HG03025 (cell line): ENCODE results near the gene EXOC4.
"Not testable (repeated sequence)": the region's sequence is repeated elsewhere in the genome, so short reads cannot be mapped to it uniquely, and the experiment has no call there.

Experiments
- ATAC-seq: cut with Tn5 transposase; IDR thresholded peaks from one replicate; pipeline ENCODE4 v1.9.1; 2021; ENCODE audit warnings: mild to moderate bottlenecking, moderate library complexity; ENCODE audit not compliant: unreplicated experiment, low FRiP score

EXOC4 gene

GRCh38 chr7:133987582-133987981, 734.7 kb downstream of the EXOC4 start:
- no peak for ATAC-seq

GRCh38 chr7:133993547-133993946, 740.7 kb downstream of the EXOC4 start:
- no peak for ATAC-seq

GRCh38 chr7:133994100-133994499, 741.2 kb downstream of the EXOC4 start:
- ATAC-seq: not testable (repeated sequence)

GRCh38 chr7:133997463-133997862, 744.6 kb downstream of the EXOC4 start:
- no peak for ATAC-seq

GRCh38 chr7:133999178-133999577, 746.3 kb downstream of the EXOC4 start:
- ATAC-seq: no peak

- ATAC-seq: no peak
Observed at GRCh38 chr7:134004829-134005505, 752.1 kb downstream of the EXOC4 start.

GRCh38 chr7:134009314-134010110, 756.6 kb downstream of the EXOC4 start:
- no peak for ATAC-seq

- no peak for ATAC-seq
Observed at GRCh38 chr7:134013249-134013648, 760.4 kb downstream of the EXOC4 start.

GRCh38 chr7:134014935-134015334, 762.1 kb downstream of the EXOC4 start:
- no peak for ATAC-seq

GRCh38 chr7:134016223-134016941, 763.5 kb downstream of the EXOC4 start:
- ATAC-seq: no peak

- no peak for ATAC-seq
Observed at GRCh38 chr7:134016942-134017303, 764.0 kb downstream of the EXOC4 start.

GRCh38 chr7:134018306-134018705, 765.4 kb downstream of the EXOC4 start:
- ATAC-seq: no peak

GRCh38 chr7:134019251-134019650, 766.4 kb downstream of the EXOC4 start:
- no peak for ATAC-seq

GRCh38 chr7:134021836-134022235, 769.0 kb downstream of the EXOC4 start:
- ATAC-seq: no peak

- ATAC-seq: no peak
Observed at GRCh38 chr7:134022286-134022911, 769.5 kb downstream of the EXOC4 start.

- ATAC-seq: no peak
Observed at GRCh38 chr7:134024739-134025138, 771.9 kb downstream of the EXOC4 start.

- no peak for ATAC-seq
Observed at GRCh38 chr7:134028853-134029252, 776.0 kb downstream of the EXOC4 start.

GRCh38 chr7:134029743-134030142, 776.9 kb downstream of the EXOC4 start:
- ATAC-seq: no peak

GRCh38 chr7:134030460-134030865, 777.6 kb downstream of the EXOC4 start:
- no peak for ATAC-seq

- ATAC-seq: no peak
Observed at GRCh38 chr7:134031835-134032617, 779.1 kb downstream of the EXOC4 start.
